Measurements from ENCODE around the gene LAMA2. TPM values are rescaled to one million over a fixed set of nuclear protein-coding genes. Genes with fewer than 3 reads are reported as not detected.

LAMA2 gene
- total RNA-seq, 1 experiment from 2014 or later = 4.2 TPM

- H3K36me3 Mint-ChIP-seq (ENCODE audit: insufficient read depth in 1 of 3, low read depth in 3 of 3) = no peaks in the 10 kb centered on the region
- no peaks in the 10 kb centered on the region for H3K27me3 Mint-ChIP-seq (ENCODE audit: low read depth)
- no peaks in the 10 kb centered on the region for H3K27me3 ChIP-seq (ENCODE audit: insufficient read depth, low read length)
- no peaks in the 10 kb centered on the region for H3K79me2 ChIP-seq (ENCODE audit: insufficient read depth, low read length)
- no peak overlapping the region for H2BK20ac ChIP-seq (ENCODE audit: low read depth, low read length, poor library complexity, severe bottlenecking)
- no peak overlapping the region for H4K91ac ChIP-seq (ENCODE audit: insufficient read length, low read depth, low read length)
- no peak for TF ChIP-seq CTCF (conservative IDR thresholded peaks at IDR 0.05)
- no peak overlapping the region for H3K27ac Mint-ChIP-seq
- no peak overlapping the region for H2BK15ac ChIP-seq (ENCODE audit: low read depth, low read length)
- no peak overlapping the region for H3K27ac ChIP-seq (ENCODE audit: insufficient read length, low read depth, low read length)
- no peak overlapping the region for H3K9ac ChIP-seq (ENCODE audit: extremely low read depth, insufficient read length, low read length)
- H3K18ac ChIP-seq (ENCODE audit: insufficient read length, low read depth, low read length) = no peak overlapping the region
- H3K4ac ChIP-seq (ENCODE audit: low read depth, low read length) = no peak overlapping the region
- H4K20me1 ChIP-seq (ENCODE audit: control insufficient read depth, insufficient read depth, insufficient read length) = no peaks in the 10 kb centered on the region
- H3T11ph ChIP-seq (ENCODE audit: low read length) = no peak overlapping the region
- no peak overlapping the region for H4K8ac ChIP-seq (replicated peaks; ENCODE audit: insufficient read length, low read depth, low read length)
- no peaks in the 10 kb centered on the region for H3K79me1 ChIP-seq (ENCODE audit: insufficient read depth, low read depth, low read length, poor library complexity, severe bottlenecking)
- no peaks in the 10 kb centered on the region for H3K4me1 ChIP-seq (ENCODE audit: insufficient read depth, low read length)
- H2BK120ac ChIP-seq (ENCODE audit: low read depth, low read length, poor library complexity, severe bottlenecking) = no peak overlapping the region
- no peaks in the 10 kb centered on the region for H3K4me1 Mint-ChIP-seq
- H2AK5ac ChIP-seq (ENCODE audit: insufficient read length, low read length) = no peak overlapping the region
- H3K23me2 ChIP-seq (ENCODE audit: insufficient read length, low read depth, low read length, poor library complexity, severe bottlenecking) = no peaks in the 10 kb centered on the region
- no peaks in the 10 kb centered on the region for H3K9me3 ChIP-seq (ENCODE audit: control insufficient read depth, low read depth, low read length)
- H3K4me2 ChIP-seq (ENCODE audit: insufficient read depth, insufficient read length, low read length) = no peak overlapping the region
- no peak for DNase-seq
- no peak overlapping the region for H2BK12ac ChIP-seq (ENCODE audit: insufficient read length, low read depth, low read length)
- H4K5ac ChIP-seq (ENCODE audit: insufficient read length, low read depth, low read length) = no peak overlapping the region
- H3K56ac ChIP-seq (ENCODE audit: insufficient read length, low read depth, low read length) = no peak overlapping the region
- no peaks in the 10 kb centered on the region for H3K9me3 Mint-ChIP-seq
- no peak overlapping the region for H2AFZ ChIP-seq (ENCODE audit: low read length)
- no peak overlapping the region for H3K23ac ChIP-seq (ENCODE audit: insufficient read length, low read depth, low read length)
- no peak overlapping the region for H2BK5ac ChIP-seq (ENCODE audit: insufficient read length, low read length)
- H3K14ac ChIP-seq (ENCODE audit: insufficient read depth, low read length) = no peak overlapping the region
- H3K4me3 Mint-ChIP-seq = no peak overlapping the region
- WGBS (ENCODE audit: extremely low coverage, insufficient read length, low lambda C conversion rate) = no CpG with 5 or more reads among the region's 4 CpGs
Observed at GRCh38 chr6:129138739-129139405, 255.9 kb downstream of the LAMA2 start.
